IPS-20b (cell line): Measurements from ENCODE around the gene RNF181.

ENCODE experiments used
- H3K27ac ChIP-seq: one replicate; pipeline ENCODE4 v1.5.1; 2013; ENCODE audit warnings: low read length
- H3K27me3 ChIP-seq: 2 replicates; pipeline ENCODE4 v1.6.1; 2013; ENCODE audit warnings: mild to moderate bottlenecking, low read length, inconsistent platforms; ENCODE audit not compliant: insufficient read depth
- H3K36me3 ChIP-seq: 2 replicates; pipeline ENCODE4 v1.6.1; 2013; ENCODE audit warnings: low read depth, mild to moderate bottlenecking, inconsistent platforms, low read length, moderate library complexity; ENCODE audit not compliant: insufficient read depth
- H3K4me1 ChIP-seq: 2 replicates; pipeline ENCODE4 v1.6.1; 2013; ENCODE audit warnings: mild to moderate bottlenecking, control low read depth, inconsistent platforms, low read length, moderate library complexity; ENCODE audit not compliant: insufficient read depth
- H3K4me3 ChIP-seq: 2 replicates; pipeline ENCODE4 v1.5.1; 2013; ENCODE audit warnings: mild to moderate bottlenecking, low read length, inconsistent platforms
- H3K9ac ChIP-seq: 2 replicates; pipeline ENCODE4 v1.6.1; 2013; ENCODE audit warnings: low read depth, mild to moderate bottlenecking, inconsistent platforms, low read length, moderate library complexity
- H3K9me3 ChIP-seq: 2 replicates; pipeline ENCODE4 v1.6.1; 2013; ENCODE audit warnings: mild to moderate bottlenecking, low read depth, low read length, inconsistent platforms; ENCODE audit not compliant: insufficient read depth

Gene RNF181, protein sequence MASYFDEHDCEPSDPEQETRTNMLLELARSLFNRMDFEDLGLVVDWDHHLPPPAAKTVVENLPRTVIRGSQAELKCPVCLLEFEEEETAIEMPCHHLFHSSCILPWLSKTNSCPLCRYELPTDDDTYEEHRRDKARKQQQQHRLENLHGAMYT

GRCh38 chr2:85595301-85596025, at the start of gene RNF181:
TSS of gene RNF181 (plus strand) at chr2:85595745. CDS start at chr2:85595764, 19 bp downstream.
- Histone ChIP-seq H3K9ac (peak within 1 kb of the TSS; percentile 87), H3K9me3 (no peaks in the 10 kb centered on the region), H3K4me3 (peak within 1 kb of the TSS; percentile 87), H3K27me3 (no peaks in the 10 kb centered on the region), H3K4me1 (peaks cover 7% of the 10 kb centered on the region; the same call in 1 of the 2 replicates), H3K27ac (peak within 1 kb of the TSS; percentile 86), H3K36me3 (peaks cover 33% of the 10 kb centered on the region)

- Histone ChIP-seq H3K27me3 (no peaks in the 10 kb centered on the region), H3K36me3 (peaks cover 80% of the 10 kb centered on the region), H3K9me3 (no peaks in the 10 kb centered on the region), H3K4me1 (peaks cover 9% of the 10 kb centered on the region), H3K9ac (no peak overlapping the region), H3K27ac (no peak overlapping the region), H3K4me3 (no peak overlapping the region)
Observed at GRCh38 chr2:85545780-85546240, 49.7 kb upstream of the RNF181 start.

- Histone ChIP-seq H3K9ac (no peak overlapping the region), H3K4me1 (no peaks in the 10 kb centered on the region), H3K36me3 (peaks cover 79% of the 10 kb centered on the region), H3K4me3 (no peak overlapping the region), H3K27ac (no peak overlapping the region), H3K9me3 (no peaks in the 10 kb centered on the region), H3K27me3 (no peaks in the 10 kb centered on the region)
Observed at GRCh38 chr2:85547089-85547858, 48.3 kb upstream of the RNF181 start.

GRCh38 chr2:85547859-85548607, 47.5 kb upstream of the RNF181 start:
- no peaks in the 10 kb centered on the region for H3K27me3 ChIP-seq
- H3K27ac ChIP-seq = no peak overlapping the region
- H3K9me3 ChIP-seq = no peaks in the 10 kb centered on the region
- H3K36me3 ChIP-seq = peaks cover 79% of the 10 kb centered on the region
- no peak overlapping the region for H3K9ac ChIP-seq
- H3K4me3 ChIP-seq = no peak overlapping the region
- no peaks in the 10 kb centered on the region for H3K4me1 ChIP-seq

DNA sequence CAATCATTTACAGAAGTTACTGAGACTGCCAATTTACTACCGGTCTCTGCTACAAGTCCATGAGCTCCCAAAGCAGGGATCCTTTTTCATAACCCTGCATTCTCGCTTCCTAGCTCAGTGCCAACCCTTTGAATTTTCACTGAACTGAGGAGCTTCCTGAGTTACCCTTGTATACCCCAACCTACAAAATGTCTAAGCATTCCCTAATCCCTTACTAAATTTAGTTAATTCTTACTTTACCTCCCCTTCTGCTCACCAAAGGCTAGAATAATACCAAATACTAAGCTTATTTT, 47.0 kb upstream of the RNF181 start:
- Histone ChIP-seq H3K27ac (no peak overlapping the region), H3K27me3 (no peaks in the 10 kb centered on the region), H3K4me3 (no peak overlapping the region), H3K36me3 (peaks cover 78% of the 10 kb centered on the region), H3K4me1 (no peaks in the 10 kb centered on the region), H3K9me3 (no peaks in the 10 kb centered on the region), H3K9ac (no peak overlapping the region)

- H3K27me3 ChIP-seq = no peaks in the 10 kb centered on the region
- no peaks in the 10 kb centered on the region for H3K9me3 ChIP-seq
- H3K9ac ChIP-seq = no peak overlapping the region
- peaks cover 78% of the 10 kb centered on the region for H3K36me3 ChIP-seq
- H3K4me3 ChIP-seq = no peak overlapping the region
- H3K4me1 ChIP-seq = no peaks in the 10 kb centered on the region
- no peak overlapping the region for H3K27ac ChIP-seq
Observed at GRCh38 chr2:85549095-85549494, 46.5 kb upstream of the RNF181 start.

DNA sequence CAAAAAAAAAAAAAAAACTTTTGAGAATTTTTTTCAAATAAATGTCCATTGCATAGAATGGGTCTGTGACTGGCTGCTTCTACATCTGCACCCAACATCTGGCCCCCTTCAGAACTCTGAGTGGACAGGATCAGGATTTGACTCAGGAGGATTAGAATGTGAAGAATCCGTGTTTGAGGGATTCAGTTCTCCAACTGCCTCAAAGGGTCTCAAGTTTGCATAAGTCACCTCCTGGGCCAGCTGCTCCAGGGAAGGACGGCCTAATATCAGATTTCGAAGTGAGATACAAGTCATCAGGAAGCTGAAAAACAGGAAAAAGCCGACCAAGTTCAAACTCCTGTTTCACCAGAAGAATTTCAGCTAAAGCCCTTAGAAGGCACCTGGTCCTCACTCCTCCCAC, 45.7 kb upstream of the RNF181 start:
- no peaks in the 10 kb centered on the region for H3K27me3 ChIP-seq
- H3K4me1 ChIP-seq = no peaks in the 10 kb centered on the region
- no peak overlapping the region for H3K27ac ChIP-seq
- no peak overlapping the region for H3K9ac ChIP-seq
- peaks cover 78% of the 10 kb centered on the region for H3K36me3 ChIP-seq
- no peaks in the 10 kb centered on the region for H3K9me3 ChIP-seq
- no peak overlapping the region for H3K4me3 ChIP-seq

- H3K36me3 ChIP-seq = peaks cover 78% of the 10 kb centered on the region
- H3K4me3 ChIP-seq = no peak overlapping the region
- H3K4me1 ChIP-seq = no peaks in the 10 kb centered on the region
- H3K9ac ChIP-seq = no peak overlapping the region
- H3K27me3 ChIP-seq = no peaks in the 10 kb centered on the region
- no peak overlapping the region for H3K27ac ChIP-seq
- no peaks in the 10 kb centered on the region for H3K9me3 ChIP-seq
Observed at GRCh38 chr2:85550486-85550885, 45.1 kb upstream of the RNF181 start.

DNA sequence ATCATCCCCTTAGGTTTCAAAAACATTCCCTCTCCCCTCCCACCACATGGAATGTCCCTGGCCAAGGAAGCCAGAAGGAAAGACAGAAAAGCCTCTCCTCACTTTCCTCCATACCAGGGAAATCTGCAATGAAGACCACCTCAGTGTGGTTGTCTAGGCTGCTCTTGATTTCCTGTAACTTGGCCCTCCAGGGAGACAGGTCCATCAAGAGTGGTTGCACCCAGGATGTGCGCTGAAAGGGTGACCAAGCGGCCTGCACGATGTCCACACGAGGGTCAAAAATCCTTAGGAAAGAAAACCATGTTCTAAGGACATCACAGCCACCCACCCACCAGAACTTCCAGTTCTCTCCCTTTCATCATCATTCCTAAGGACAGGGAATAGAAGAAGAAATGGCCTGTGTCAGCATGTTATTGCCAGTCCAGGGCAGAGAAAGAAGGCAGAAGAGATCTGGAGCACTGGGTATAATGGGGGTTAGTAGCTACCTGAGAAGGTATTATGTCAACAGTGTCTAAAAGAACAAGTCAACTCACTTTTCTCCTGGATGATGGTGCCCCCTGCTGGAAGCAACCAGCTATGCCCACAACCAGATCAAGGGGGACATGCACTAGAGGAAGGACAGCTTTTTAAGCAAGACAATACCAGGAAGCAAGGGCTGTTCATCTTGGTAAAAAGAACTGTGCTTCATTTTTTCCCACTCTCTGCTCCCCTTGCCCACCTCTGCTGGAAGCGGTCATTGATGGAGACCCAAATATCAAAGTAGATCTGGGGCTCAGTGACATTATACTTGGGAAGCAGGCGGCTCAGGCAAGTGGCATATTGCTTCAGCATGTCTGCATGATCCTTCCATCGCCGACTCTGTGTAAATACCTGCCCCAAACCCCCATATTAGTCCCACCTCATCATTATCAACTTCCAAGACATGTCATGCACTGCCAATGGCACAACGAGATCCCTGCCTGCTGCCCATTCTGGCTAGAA, 43.6 kb upstream of the RNF181 start:
- Histone ChIP-seq H3K27me3 (no peaks in the 10 kb centered on the region), H3K36me3 (peaks cover 86% of the 10 kb centered on the region), H3K4me1 (no peaks in the 10 kb centered on the region), H3K4me3 (no peak overlapping the region), H3K27ac (no peak overlapping the region), H3K9ac (no peak overlapping the region), H3K9me3 (no peaks in the 10 kb centered on the region)

GRCh38 chr2:85553184-85553583, 42.4 kb upstream of the RNF181 start:
- Histone ChIP-seq H3K27me3 (no peaks in the 10 kb centered on the region), H3K4me3 (no peak overlapping the region), H3K36me3 (peaks cover 93% of the 10 kb centered on the region), H3K27ac (no peak overlapping the region), H3K9me3 (no peaks in the 10 kb centered on the region), H3K9ac (no peak overlapping the region), H3K4me1 (no peaks in the 10 kb centered on the region)
